ENCODE measurements around the gene FNIP2.

Gene FNIP2

DNA sequence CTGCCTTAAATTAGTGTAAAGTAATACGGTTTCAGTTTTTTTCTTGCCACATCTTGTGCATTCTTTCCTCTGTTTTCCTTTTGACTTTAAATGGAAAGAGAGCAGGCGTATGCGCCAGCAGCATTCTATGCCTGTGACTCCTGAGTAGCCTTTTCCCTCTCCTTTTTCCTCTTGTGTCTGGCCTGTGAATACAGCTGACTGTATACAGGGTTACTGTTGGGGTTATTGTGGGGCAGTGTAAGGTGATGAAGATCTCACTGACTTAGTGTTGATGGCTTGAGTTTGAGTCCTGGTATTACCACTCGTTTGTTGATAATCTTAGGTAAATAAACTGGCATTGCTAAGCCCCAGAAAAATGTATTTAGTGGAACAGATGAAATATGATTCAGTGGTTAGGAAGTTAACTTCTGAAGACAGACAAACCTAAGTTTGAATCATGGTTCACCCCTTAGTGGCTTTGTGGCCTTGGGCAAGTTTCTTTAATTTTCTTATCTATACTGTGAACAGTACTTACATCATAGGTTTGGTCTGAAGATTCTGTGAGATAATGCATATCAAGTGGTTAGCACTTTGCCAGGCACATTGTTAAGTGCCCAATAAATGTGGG lies 105.1 kb downstream of the FNIP2 start:
- no peak overlapping the region for H2BK5ac ChIP-seq (ENCODE audit: low read depth, low read length, poor library complexity)
- DNase-seq = peak; percentile 81 to 98
- no CpG with 5 or more reads among the region's 4 CpGs for WGBS (ENCODE audit: extremely low coverage, insufficient coverage, insufficient read length)

DNA sequence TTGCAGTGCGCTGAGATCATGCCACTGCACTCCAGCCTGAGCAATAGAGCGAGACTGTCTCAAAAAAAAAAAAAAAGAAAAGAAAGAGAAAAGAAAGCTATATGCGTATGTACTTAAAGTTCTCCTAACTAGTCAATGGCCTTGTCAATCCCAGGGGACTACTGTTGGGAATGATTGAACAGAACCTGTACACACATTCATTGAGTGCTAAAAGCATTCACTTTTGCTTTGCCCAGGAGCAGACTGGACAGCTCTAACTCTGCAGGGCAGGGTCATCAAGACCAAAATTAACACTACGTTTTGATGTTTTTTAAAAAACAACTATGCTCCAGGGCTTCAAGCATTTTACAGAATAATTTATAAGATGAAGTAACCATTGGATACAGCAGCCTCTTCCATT lies 106.2 kb downstream of the FNIP2 start:
- Histone ChIP-seq H3K79me2 (ENCODE audit: control insufficient read depth, insufficient read depth, low read length, poor library complexity) (no peaks in the 10 kb centered on the region), H4K8ac (ENCODE audit: low read depth, low read length) (no peak overlapping the region), H3K27ac (ENCODE audit: low read depth, low read length) (no peak overlapping the region), H2BK5ac (ENCODE audit: low read depth, low read length, poor library complexity) (no peak overlapping the region), H3K79me1 (ENCODE audit: low read length) (no peaks in the 10 kb centered on the region), H3K4me2 (ENCODE audit: low read length) (no peak overlapping the region), H2AK5ac (ENCODE audit: low read length) (no peak overlapping the region), H3K9ac (ENCODE audit: low read length) (no peak overlapping the region), H3K18ac (ENCODE audit: low read length) (no peak overlapping the region), H3K4me3 (ENCODE audit: low read depth, low read length) (no peak overlapping the region), H3K14ac (ENCODE audit: low read length) (no peak overlapping the region), H3K23ac (ENCODE audit: low read length) (no peak overlapping the region), H3K27me3 (ENCODE audit: insufficient read depth, low read length) (no peaks in the 10 kb centered on the region), H3K36me3 (ENCODE audit: control insufficient read depth in 1 of 2, insufficient read depth in 2 of 2, low read length in 2 of 2) (peaks cover 4 to 5% of the 10 kb centered on the region in 2 experiments), H3K4me1 (ENCODE audit: control insufficient read depth in 1 of 2, insufficient read depth in 2 of 2, low read length in 2 of 2) (peaks cover 0 to 2% of the 10 kb centered on the region in 2 experiments), H3K9me3 (ENCODE audit: insufficient read depth, low read depth, low read length) (no peaks in the 10 kb centered on the region), H2BK12ac (ENCODE audit: low read length) (no peak overlapping the region), H3K4ac (ENCODE audit: low read depth, low read length) (no peak overlapping the region), H2BK120ac (ENCODE audit: insufficient read depth, low read length, poor library complexity) (no peak overlapping the region), H4K12ac (ENCODE audit: low read depth, low read length) (no peak overlapping the region), H4K91ac (ENCODE audit: low read depth, low read length) (no peak overlapping the region), H2AFZ (ENCODE audit: insufficient read depth, low read length, poor library complexity) (no peak overlapping the region)
- WGBS (ENCODE audit: extremely low coverage, insufficient coverage, insufficient read length) = no CpG with 5 or more reads among the region's 4 CpGs
- DNase-seq = no peak

More for the DNA sequence above, 105.1 kb downstream of the FNIP2 start:
- no peak overlapping the region for H3K14ac ChIP-seq (ENCODE audit: low read length)
- H3K27ac ChIP-seq (ENCODE audit: low read depth, low read length) = no peak overlapping the region
- no peaks in the 10 kb centered on the region for H3K79me2 ChIP-seq (ENCODE audit: control insufficient read depth, insufficient read depth, low read length, poor library complexity)
- H4K12ac ChIP-seq (ENCODE audit: low read depth, low read length) = no peak overlapping the region
- H3K79me1 ChIP-seq (ENCODE audit: low read length) = no peaks in the 10 kb centered on the region
- H3K4me1 ChIP-seq (ENCODE audit: control insufficient read depth in 1 of 2, insufficient read depth in 2 of 2, low read length in 2 of 2) = peaks cover 0 to 2% of the 10 kb centered on the region in 2 experiments
- no peaks in the 10 kb centered on the region for H3K27me3 ChIP-seq (ENCODE audit: insufficient read depth, low read length)
- H4K91ac ChIP-seq (ENCODE audit: low read depth, low read length) = no peak overlapping the region
- H3K18ac ChIP-seq (ENCODE audit: low read length) = no peak overlapping the region
- H2AFZ ChIP-seq (ENCODE audit: insufficient read depth, low read length, poor library complexity) = no peak overlapping the region
- no peak overlapping the region for H3K23ac ChIP-seq (ENCODE audit: low read length)
- no peak overlapping the region for H3K4me2 ChIP-seq (ENCODE audit: low read length)
- H2BK12ac ChIP-seq (ENCODE audit: low read length) = no peak overlapping the region
- H3K4me3 ChIP-seq (ENCODE audit: low read depth, low read length) = no peak overlapping the region
- no peak overlapping the region for H3K4ac ChIP-seq (ENCODE audit: low read depth, low read length)
- H4K8ac ChIP-seq (ENCODE audit: low read depth, low read length) = no peak overlapping the region
- no peak overlapping the region for H2AK5ac ChIP-seq (ENCODE audit: low read length)
- no peak overlapping the region for H2BK120ac ChIP-seq (ENCODE audit: insufficient read depth, low read length, poor library complexity)
- no peaks in the 10 kb centered on the region for H3K9me3 ChIP-seq (ENCODE audit: insufficient read depth, low read depth, low read length)
- H3K36me3 ChIP-seq (ENCODE audit: control insufficient read depth in 1 of 2, insufficient read depth in 2 of 2, low read length in 2 of 2) = peaks cover 4 to 11% of the 10 kb centered on the region in 2 experiments
- no peak overlapping the region for H3K9ac ChIP-seq (ENCODE audit: low read length)

DNA sequence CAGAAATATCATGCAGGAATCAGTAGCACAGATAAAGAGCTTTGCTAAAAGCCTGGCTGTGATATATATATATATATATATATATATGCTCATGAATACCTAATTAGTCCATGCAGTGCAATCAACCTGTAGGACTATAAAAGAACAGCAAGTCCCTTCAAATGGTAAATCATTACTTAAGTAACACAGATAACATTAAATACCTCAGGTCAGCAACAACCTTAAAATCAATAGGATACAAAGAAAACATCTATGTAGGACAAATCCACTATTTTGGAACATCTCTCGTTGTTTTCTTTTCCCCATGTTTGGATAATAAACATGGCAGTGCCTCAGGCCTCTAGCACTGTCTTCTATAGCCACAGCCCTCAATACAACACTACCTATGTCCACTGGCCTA lies 106.6 kb downstream of the FNIP2 start:
- Histone ChIP-seq H3K9ac (ENCODE audit: low read length) (no peak overlapping the region), H3K4me3 (ENCODE audit: low read depth, low read length) (no peak overlapping the region), H3K27me3 (ENCODE audit: insufficient read depth, low read length) (no peaks in the 10 kb centered on the region), H3K79me1 (ENCODE audit: low read length) (no peaks in the 10 kb centered on the region), H4K8ac (ENCODE audit: low read depth, low read length) (no peak overlapping the region), H2BK5ac (ENCODE audit: low read depth, low read length, poor library complexity) (no peak overlapping the region), H4K12ac (ENCODE audit: low read depth, low read length) (no peak overlapping the region), H3K4me2 (ENCODE audit: low read length) (no peak overlapping the region), H3K4ac (ENCODE audit: low read depth, low read length) (no peak overlapping the region), H3K9me3 (ENCODE audit: insufficient read depth, low read depth, low read length) (no peaks in the 10 kb centered on the region), H3K18ac (ENCODE audit: low read length) (no peak overlapping the region), H3K23ac (ENCODE audit: low read length) (no peak overlapping the region), H4K91ac (ENCODE audit: low read depth, low read length) (no peak overlapping the region), H3K14ac (ENCODE audit: low read length) (no peak overlapping the region), H2BK120ac (ENCODE audit: insufficient read depth, low read length, poor library complexity) (no peak overlapping the region), H3K27ac (ENCODE audit: low read depth, low read length) (no peak overlapping the region), H2AFZ (ENCODE audit: insufficient read depth, low read length, poor library complexity) (no peak overlapping the region), H2BK12ac (ENCODE audit: low read length) (no peak overlapping the region), H3K36me3 (ENCODE audit: control insufficient read depth in 1 of 2, insufficient read depth in 2 of 2, low read length in 2 of 2) (peaks cover 1 to 4% of the 10 kb centered on the region in 2 experiments), H2AK5ac (ENCODE audit: low read length) (no peak overlapping the region), H3K79me2 (ENCODE audit: control insufficient read depth, insufficient read depth, low read length, poor library complexity) (no peaks in the 10 kb centered on the region), H3K4me1 (ENCODE audit: control insufficient read depth in 1 of 2, insufficient read depth in 2 of 2, low read length in 2 of 2) (peaks cover 0 to 2% of the 10 kb centered on the region in 2 experiments)
- WGBS (ENCODE audit: extremely low coverage, insufficient coverage, insufficient read length) = no CpG with 5 or more reads among the region's 1 CpG
- no peak for DNase-seq

DNA sequence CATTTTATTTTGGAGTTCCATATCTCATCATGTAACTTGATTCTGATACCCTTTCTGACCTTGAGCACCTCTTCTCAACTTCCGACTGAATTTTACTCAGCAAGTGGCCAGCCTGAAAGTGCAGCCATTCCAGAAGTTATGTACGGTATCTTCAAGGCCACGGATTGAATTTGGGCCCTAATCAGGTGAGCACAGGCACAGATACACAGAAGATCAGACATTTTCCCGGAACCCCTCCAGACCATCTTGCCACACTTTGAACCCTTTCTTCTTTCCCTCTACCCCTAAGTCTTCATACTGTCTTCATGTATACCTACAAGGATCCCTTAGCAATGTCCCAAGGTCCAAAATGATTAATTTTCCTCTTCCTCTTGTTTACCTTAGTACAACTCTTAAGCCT lies 108.2 kb downstream of the FNIP2 start:
- Histone ChIP-seq H3K9ac (ENCODE audit: low read length) (no peak overlapping the region), H3K27ac (ENCODE audit: low read depth, low read length) (no peak overlapping the region), H3K79me2 (ENCODE audit: control insufficient read depth, insufficient read depth, low read length, poor library complexity) (no peaks in the 10 kb centered on the region), H4K91ac (ENCODE audit: low read depth, low read length) (no peak overlapping the region), H2AK5ac (ENCODE audit: low read length) (no peak overlapping the region), H2BK120ac (ENCODE audit: insufficient read depth, low read length, poor library complexity) (no peak overlapping the region), H3K23ac (ENCODE audit: low read length) (peak overlapping the region; percentile 85), H3K27me3 (ENCODE audit: insufficient read depth, low read length) (no peaks in the 10 kb centered on the region), H4K8ac (ENCODE audit: low read depth, low read length) (no peak overlapping the region), H3K14ac (ENCODE audit: low read length) (no peak overlapping the region), H3K18ac (ENCODE audit: low read length) (no peak overlapping the region), H3K4me3 (ENCODE audit: low read depth, low read length) (no peak overlapping the region), H2AFZ (ENCODE audit: insufficient read depth, low read length, poor library complexity) (no peak overlapping the region), H3K36me3 (ENCODE audit: control insufficient read depth in 1 of 2, insufficient read depth in 2 of 2, low read length in 2 of 2) (peaks cover 2 to 4% of the 10 kb centered on the region in 2 experiments), H3K4me2 (ENCODE audit: low read length) (no peak overlapping the region), H3K4ac (ENCODE audit: low read depth, low read length) (no peak overlapping the region), H4K12ac (ENCODE audit: low read depth, low read length) (no peak overlapping the region), H2BK5ac (ENCODE audit: low read depth, low read length, poor library complexity) (no peak overlapping the region), H3K79me1 (ENCODE audit: low read length) (no peaks in the 10 kb centered on the region), H2BK12ac (ENCODE audit: low read length) (no peak overlapping the region), H3K9me3 (ENCODE audit: insufficient read depth, low read depth, low read length) (no peaks in the 10 kb centered on the region), H3K4me1 (ENCODE audit: control insufficient read depth in 1 of 2, insufficient read depth in 2 of 2, low read length in 2 of 2) (peaks cover 0 to 2% of the 10 kb centered on the region in 2 experiments)
- WGBS (ENCODE audit: extremely low coverage, insufficient coverage, insufficient read length) = no CpG with 5 or more reads among the region's 4 CpGs
- DNase-seq = no peak

All from trophoblast cell (in vitro differentiated cells and primary cell).